ENCODE results near the gene KBTBD7. TPM values are rescaled to one million over a fixed set of nuclear protein-coding genes. Genes with fewer than 3 reads are reported as not detected.

Gene KBTBD7
- total RNA-seq, 1 donor from 2014 or later: 10.6 TPM

- H3K27me3 Mint-ChIP-seq (ENCODE audit: low read depth): no peaks in the 10 kb centered on the region
- no peak for DNase-seq (ENCODE audit: low spot score)
- H3K4me1 Mint-ChIP-seq (ENCODE audit: low read depth): peaks cover 3% of the 10 kb centered on the region
- TF ChIP-seq, protein P1, sequence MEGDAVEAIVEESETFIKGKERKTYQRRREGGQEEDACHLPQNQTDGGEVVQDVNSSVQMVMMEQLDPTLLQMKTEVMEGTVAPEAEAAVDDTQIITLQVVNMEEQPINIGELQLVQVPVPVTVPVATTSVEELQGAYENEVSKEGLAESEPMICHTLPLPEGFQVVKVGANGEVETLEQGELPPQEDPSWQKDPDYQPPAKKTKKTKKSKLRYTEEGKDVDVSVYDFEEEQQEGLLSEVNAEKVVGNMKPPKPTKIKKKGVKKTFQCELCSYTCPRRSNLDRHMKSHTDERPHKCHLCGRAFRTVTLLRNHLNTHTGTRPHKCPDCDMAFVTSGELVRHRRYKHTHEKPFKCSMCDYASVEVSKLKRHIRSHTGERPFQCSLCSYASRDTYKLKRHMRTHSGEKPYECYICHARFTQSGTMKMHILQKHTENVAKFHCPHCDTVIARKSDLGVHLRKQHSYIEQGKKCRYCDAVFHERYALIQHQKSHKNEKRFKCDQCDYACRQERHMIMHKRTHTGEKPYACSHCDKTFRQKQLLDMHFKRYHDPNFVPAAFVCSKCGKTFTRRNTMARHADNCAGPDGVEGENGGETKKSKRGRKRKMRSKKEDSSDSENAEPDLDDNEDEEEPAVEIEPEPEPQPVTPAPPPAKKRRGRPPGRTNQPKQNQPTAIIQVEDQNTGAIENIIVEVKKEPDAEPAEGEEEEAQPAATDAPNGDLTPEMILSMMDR (IDR thresholded peaks at IDR 0.05): no peak
- peaks cover 6% of the 10 kb centered on the region for H3K36me3 Mint-ChIP-seq (ENCODE audit: low read depth)
- H3K27ac Mint-ChIP-seq (ENCODE audit: unreplicated experiment): no peak overlapping the region
- H3K4me3 Mint-ChIP-seq (ENCODE audit: unreplicated experiment): no peak overlapping the region
- H3K9me3 Mint-ChIP-seq (ENCODE audit: low read depth): peaks cover 4% of the 10 kb centered on the region
Observed at GRCh38 chr13:41231025-41231677, 36.8 kb upstream of the KBTBD7 start.

DNA sequence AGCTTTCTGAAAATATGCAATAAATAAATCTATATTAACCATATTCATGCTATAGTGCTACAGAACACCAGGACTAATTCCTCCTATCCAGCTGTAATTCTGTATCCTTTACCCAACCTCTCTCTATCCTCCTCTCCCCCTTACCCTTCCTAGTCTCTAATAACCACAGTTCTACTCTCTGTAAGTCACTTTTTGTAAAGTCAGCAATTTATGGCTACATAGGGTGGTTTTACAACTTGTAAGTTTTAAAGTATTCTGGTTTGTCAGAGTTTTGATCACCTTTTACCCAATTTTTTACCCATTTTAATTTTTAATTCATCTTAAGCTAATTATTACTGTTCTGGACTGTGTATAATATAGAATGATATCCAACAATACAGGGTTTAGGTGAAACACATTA lies 35.0 kb upstream of the KBTBD7 start:
- no peak for DNase-seq (ENCODE audit: low spot score)
- Mint-ChIP-seq H3K4me1 (ENCODE audit: low read depth) (peaks cover 4% of the 10 kb centered on the region), H3K4me3 (ENCODE audit: unreplicated experiment) (no peak overlapping the region), H3K27ac (ENCODE audit: unreplicated experiment) (no peak overlapping the region), H3K36me3 (ENCODE audit: low read depth) (peaks cover 2% of the 10 kb centered on the region), H3K27me3 (ENCODE audit: low read depth) (no peaks in the 10 kb centered on the region), H3K9me3 (ENCODE audit: low read depth) (peaks cover 4% of the 10 kb centered on the region)
- TF ChIP-seq, protein P1 (IDR thresholded peaks at IDR 0.05): no peak

DNA sequence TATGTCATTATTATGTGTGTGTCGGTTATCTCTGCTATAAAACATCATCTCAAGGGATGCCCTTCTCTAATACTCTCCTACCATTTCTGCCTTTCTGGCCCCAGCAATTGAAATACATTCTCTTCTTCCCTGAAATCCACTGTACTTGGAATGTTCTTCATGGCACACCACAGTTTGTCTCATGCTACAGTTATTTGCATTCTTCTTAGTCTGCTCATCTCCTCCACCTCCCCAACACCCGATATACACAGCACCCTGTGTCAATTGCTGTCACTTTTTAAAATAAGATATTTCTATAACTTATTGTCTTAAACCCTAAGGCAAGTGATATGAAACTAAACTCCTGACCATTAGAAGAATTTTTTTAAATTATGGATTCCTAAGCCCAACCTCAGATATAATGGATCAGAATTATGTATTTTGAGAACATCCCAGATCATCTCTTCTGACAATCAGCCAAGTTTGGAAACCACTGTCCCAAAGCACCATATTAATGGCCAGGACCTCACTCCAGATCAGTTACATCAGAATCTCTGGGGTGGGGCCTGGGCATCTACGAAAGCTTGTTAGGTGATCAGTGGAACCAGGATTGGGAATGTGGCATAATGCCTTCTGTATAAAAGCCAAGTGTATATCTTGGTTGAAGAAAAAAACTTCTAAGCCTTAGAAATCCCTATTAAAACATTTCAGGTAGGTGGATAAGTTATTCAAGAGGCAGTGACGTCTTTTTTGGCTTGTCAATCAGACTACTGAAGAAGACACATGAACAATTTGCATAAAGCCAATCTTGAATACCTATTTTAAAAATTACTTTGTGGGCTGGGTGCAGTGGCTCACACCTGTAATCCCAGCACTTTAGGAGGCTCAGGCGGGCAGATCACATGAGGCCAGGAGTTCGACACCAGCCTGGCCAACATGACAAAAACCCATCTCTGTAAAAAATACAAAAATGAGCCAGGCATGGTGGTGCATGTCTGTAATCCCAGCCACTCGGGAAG lies 30.0 kb upstream of the KBTBD7 start:
- Mint-ChIP-seq H3K36me3 (ENCODE audit: low read depth) (no peaks in the 10 kb centered on the region), H3K4me1 (ENCODE audit: low read depth) (peaks cover 9% of the 10 kb centered on the region), H3K4me3 (ENCODE audit: unreplicated experiment) (no peak overlapping the region), H3K27me3 (ENCODE audit: low read depth) (no peaks in the 10 kb centered on the region), H3K9me3 (ENCODE audit: low read depth) (no peaks in the 10 kb centered on the region), H3K27ac (ENCODE audit: unreplicated experiment) (peak overlapping the region; percentile 63)
- TF ChIP-seq, protein P1 (IDR thresholded peaks at IDR 0.05): no peak
- DNase-seq (ENCODE audit: low spot score): no peak

- DNase-seq (ENCODE audit: low spot score): no peak
- peaks cover 9% of the 10 kb centered on the region for H3K4me1 Mint-ChIP-seq (ENCODE audit: low read depth)
- H3K36me3 Mint-ChIP-seq (ENCODE audit: low read depth): no peaks in the 10 kb centered on the region
- H3K4me3 Mint-ChIP-seq (ENCODE audit: unreplicated experiment): no peak overlapping the region
- TF ChIP-seq, protein P1 (IDR thresholded peaks at IDR 0.05): peak; percentile 83
- no peaks in the 10 kb centered on the region for H3K9me3 Mint-ChIP-seq (ENCODE audit: low read depth)
- no peaks in the 10 kb centered on the region for H3K27me3 Mint-ChIP-seq (ENCODE audit: low read depth)
- no peak overlapping the region for H3K27ac Mint-ChIP-seq (ENCODE audit: unreplicated experiment)
Observed at GRCh38 chr13:41222259-41222852, 28.0 kb upstream of the KBTBD7 start.

GRCh38 chr13:41220401-41220800 lies 26.0 kb upstream of the KBTBD7 start:
- no peak overlapping the region for H3K4me3 Mint-ChIP-seq (ENCODE audit: unreplicated experiment)
- H3K9me3 Mint-ChIP-seq (ENCODE audit: low read depth): no peaks in the 10 kb centered on the region
- no peaks in the 10 kb centered on the region for H3K27me3 Mint-ChIP-seq (ENCODE audit: low read depth)
- TF ChIP-seq, protein P1 (IDR thresholded peaks at IDR 0.05): no peak
- DNase-seq (ENCODE audit: low spot score): no peak
- no peaks in the 10 kb centered on the region for H3K36me3 Mint-ChIP-seq (ENCODE audit: low read depth)
- H3K27ac Mint-ChIP-seq (ENCODE audit: unreplicated experiment): no peak overlapping the region
- peaks cover 14% of the 10 kb centered on the region for H3K4me1 Mint-ChIP-seq (ENCODE audit: low read depth)

All from chondrocyte (in vitro differentiated cells).